Hematopoietic multipotent progenitor cell treated with erythropoietin and hydrocortisone succinate and interleukin-3 and kit ligand, for 8 days (in vitro differentiated cells): ENCODE measurements around the gene SLC16A12.
A peak's percentile ranks its signal among the peaks of the same experiment; 100 is the strongest.
"Not testable (repeated sequence)": the region's sequence is repeated elsewhere in the genome, so short reads cannot be mapped to it uniquely, and the experiment has no call there.

Source experiments
- DNase-seq: peaks from one replicate; pipeline ENCODE4 v3.0.0-alpha.2; 2015

Gene SLC16A12

DNA sequence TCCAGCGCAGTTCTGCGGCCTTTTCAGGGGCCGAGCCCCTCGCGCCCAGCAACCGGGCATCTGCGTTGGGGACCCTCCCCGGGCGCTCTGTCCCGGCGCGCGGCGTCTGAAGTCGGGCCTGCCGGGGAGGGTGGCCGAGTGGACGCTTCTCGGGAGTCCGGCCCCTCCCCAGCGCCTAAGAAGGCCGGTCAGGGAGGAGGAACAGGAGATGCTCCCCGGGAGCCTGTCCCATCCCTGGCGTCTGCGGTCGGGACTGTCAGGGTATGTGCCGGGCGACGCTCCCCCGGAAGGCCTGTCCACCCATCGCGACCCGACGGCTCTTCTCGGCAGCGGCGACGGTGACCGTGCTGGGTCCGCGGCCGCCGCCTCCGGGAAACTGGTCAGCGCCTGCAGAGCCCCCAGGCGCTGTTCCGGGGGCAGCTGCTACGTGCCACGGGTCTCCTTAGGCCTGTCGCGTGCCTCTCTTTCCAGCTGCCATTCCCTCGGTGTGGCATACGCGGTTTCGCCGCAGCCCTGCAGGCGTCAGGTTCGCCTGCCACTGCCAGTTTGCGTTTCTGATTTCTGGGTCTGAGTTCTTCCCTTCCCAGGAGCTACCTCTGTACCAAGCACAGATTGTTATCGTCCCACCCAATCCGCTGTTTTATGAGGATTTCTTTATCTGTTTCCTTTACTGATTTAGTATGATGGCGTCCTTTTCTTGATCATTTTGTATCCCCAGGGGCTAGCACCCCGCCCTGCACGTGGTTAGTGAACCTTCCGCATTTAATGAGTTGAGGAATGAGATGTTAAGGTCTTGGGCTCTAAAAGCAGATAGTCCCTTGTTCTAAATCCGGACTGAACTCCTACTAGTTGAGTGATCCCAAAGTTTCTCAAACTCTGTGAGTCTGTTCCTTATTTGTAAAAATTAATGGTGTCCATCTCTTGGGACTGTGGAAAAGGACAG lies 120.2 kb downstream of the SLC16A12 start:
- peak; percentile 41 for DNase-seq

DNA sequence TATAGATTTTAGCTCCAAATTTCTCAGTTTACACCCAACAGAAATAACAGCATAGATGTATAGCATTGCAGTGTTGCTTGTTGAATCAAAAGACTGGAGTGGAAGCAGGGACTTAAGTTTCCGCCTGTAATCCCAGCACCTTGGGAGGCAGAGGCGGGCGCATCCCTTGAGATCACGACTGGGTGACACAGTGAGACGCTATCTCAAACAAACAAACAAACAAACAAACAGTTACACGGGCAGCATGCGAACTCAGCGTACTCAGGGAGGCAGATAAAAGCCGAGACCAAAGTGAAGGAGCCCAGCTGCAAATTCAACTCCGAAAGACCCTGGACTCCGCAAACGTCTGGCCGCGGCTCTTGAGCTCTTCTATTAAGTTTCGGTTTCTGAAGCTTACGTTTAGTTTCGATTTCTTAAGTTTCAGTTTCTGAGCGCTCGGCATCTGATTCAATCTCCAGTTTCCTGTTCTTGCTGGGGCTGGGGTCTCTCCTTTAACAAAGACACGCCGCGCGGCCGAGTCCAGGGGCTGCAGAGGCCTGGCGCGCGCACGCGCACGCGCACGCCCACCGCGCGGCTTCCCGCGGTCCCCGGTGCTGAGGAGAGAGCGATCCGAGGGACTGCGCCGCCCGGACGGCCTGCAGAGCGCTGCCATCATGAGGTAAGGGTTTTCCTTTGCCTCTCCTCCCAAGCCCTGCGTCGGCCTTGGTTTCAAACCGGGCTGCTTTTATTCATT lies 121.1 kb downstream of the SLC16A12 start, which contains the start of gene IFIT5:
Gene IFIT5, plus strand, starts transcription at position 423 of the 733 bp plus-strand sequence. Its CDS starts 231 bp downstream, at position 654.
- DNase-seq, result peak; percentile 63

DNA sequence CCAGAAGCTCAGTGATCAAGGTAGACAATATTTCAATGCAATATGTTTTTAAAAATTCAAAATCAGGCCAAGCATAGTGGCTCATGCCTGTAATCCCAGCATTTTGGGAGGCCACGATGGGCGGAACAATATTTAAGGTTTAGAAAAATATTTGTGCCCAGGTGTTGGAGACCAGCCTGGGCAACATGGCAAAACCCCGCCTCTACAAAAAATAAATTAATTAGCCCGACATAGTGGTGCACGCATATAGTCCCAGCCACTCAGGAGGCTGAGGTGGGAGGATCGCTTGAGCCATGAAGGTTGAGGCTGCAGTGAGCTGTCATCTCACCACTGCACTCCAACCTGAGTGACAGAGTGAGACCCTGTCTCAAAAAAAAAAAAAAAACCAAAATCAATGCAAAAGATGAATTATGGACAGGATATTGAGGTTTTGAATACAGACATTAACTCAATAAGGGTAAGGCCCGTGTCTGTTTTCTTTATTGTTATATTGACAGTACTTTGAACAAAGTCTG lies 121.9 kb downstream of the SLC16A12 start:
- DNase-seq, result no peak

GRCh38 chr10:89412276-89412675 lies 123.1 kb downstream of the SLC16A12 start:
- peak; percentile 29 for DNase-seq

GRCh38 chr10:89411135-89411534 lies 124.3 kb downstream of the SLC16A12 start:
- DNase-seq, result not testable (repeated sequence)

DNA sequence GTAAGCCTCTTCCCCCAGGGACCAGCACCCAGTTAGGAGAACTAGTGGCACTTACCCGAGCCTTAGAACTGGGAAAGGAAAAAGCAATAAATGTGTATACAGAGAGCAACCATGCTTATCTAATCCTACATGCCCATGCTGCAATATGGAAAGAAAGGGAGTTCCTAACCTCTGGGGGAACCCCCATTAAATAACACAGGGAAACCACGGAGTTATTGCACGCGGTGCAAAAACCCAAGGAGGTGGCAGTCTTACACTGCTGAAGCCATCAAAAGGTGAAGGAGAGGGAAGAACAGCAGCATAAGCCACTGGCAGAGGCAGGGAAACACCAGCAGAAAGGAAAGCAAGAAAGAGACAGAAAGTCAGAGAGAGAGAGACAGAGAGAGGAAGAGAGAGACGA lies 124.8 kb downstream of the SLC16A12 start:
- DNase-seq, result peak; percentile 16

DNA sequence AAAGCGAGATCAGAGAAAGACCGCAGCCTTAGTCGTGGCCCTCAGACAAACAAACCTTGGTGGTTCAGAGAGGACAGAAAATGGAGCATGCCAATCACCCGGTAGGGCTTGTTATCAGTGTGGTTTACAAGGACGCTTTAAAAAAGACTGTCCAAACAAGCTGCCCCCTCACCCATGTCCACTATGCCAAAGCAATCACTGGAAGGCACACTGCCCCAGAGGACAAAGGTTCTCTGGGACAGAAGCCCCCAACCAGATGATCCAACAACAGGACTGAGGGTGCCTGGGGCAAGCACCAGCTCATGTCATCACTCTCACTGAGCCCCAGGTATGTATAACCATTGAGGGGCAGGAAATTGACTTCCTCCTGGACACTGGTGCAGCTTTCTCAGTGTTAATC lies 126.1 kb downstream of the SLC16A12 start:
- DNase-seq, result not testable (repeated sequence)

- DNase-seq, result not testable (repeated sequence)
These were observed 127.6 kb downstream of the SLC16A12 start for GRCh38 chr10:89407792-89408191.

DNA sequence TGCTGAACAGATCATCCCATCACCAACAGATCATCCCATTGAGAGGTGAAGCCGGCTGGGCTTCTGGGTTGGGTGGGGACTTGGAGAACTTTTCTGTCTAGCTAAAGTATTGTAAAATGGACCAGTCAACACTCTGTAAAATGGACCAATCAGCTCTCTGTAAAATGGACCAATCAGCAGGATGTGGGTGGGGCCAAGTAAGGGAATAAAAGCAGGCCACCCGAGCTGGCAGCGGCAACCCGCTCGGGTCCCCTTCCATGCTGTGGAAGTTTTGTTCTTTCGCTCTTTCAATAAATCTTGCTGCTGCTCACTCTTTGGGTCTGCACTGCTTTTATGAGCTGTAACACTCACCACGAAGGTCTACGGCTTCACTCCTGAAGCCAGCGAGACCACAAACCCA lies 129.2 kb downstream of the SLC16A12 start:
- DNase-seq, result not testable (repeated sequence)

- no peak for DNase-seq
These were observed 131.0 kb downstream of the SLC16A12 start for GRCh38 chr10:89404104-89405047.

DNA sequence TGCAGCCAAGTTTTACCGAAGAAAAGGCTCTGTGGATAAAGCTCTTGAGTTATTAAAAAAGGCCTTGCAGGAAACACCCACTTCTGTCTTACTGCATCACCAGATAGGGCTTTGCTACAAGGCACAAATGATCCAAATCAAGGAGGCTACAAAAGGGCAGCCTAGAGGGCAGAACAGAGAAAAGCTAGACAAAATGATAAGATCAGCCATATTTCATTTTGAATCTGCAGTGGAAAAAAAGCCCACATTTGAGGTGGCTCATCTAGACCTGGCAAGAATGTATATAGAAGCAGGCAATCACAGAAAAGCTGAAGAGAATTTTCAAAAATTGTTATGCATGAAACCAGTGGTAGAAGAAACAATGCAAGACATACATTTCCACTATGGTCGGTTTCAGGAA lies 132.4 kb downstream of the SLC16A12 start:
- no peak for DNase-seq

DNA sequence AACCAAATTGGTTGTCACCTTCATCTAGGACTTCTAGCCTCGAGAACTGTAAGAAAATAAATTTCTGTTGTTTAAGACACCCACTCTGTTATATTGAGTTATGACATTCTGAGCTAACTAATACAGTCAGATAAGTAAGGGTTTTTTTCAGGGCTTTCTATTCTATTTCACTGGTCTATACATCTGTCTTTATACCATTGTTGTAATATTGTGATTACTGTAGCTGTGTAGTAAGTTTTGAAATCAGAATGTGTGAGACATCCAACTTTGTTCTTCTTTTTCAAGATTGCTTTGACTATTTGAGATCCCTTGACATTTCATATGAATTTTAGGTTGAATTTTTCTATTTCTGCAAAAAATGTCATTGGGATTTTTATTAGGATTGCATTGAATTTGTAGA lies 135.4 kb downstream of the SLC16A12 start:
- DNase-seq, result no peak

DNA sequence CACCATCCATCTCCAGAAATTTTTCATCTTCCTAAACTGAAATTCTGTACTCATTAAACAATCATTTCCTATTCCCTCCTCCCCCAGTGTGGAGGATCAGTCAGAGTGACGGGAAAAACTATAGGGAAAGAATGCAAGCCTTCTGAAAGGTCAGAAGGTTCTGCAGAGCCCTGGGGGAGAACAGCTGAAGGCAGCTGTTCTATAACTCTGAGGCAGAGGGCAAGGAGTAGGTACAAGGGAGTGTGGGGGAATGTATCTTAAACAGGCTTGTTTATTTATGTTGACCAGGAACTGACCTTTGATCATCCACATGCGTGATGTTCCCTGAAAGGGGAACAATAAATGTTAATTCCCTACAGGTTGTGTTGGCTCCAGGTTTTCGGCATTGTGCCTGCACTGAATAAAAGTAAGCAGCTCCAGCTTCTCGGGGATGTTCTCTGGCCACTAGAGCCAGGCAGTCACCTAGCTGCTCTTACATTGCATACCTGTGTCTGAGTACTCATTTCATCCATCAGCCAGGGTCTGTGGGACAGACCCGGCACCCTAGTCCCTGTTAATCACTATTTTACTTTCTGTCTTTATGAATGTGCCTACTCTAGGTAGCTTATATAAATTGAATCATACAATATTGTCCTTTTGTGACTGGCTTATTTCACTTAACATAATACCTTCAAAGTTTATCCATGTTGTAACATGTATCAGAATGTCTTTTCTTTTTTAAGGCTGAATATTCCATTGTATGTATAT lies 137.2 kb downstream of the SLC16A12 start:
- no peak for DNase-seq

GRCh38 chr10:89395141-89395540 lies 140.3 kb downstream of the SLC16A12 start:
- DNase-seq, result no peak

DNA sequence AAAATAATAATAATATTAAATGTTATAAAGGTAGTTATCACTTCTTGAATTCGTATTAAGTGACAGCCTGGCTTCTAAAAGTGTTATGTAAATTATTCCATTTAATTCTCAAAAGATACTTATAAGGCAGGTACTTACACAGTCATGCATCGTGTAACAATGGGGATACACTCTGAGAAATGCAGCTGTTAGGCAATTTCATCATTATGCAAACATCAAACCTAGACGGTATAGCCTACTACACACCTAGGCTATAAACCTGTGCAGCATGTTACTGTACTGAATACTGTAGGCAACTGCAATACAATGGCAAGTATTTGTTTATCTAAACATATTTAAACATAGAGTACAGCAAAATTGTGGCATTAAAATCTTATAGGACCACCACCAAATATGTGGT lies 141.5 kb downstream of the SLC16A12 start:
- no peak for DNase-seq

- peak; percentile 19 for DNase-seq
These were observed 142.4 kb downstream of the SLC16A12 start for GRCh38 chr10:89392974-89393373.

DNA sequence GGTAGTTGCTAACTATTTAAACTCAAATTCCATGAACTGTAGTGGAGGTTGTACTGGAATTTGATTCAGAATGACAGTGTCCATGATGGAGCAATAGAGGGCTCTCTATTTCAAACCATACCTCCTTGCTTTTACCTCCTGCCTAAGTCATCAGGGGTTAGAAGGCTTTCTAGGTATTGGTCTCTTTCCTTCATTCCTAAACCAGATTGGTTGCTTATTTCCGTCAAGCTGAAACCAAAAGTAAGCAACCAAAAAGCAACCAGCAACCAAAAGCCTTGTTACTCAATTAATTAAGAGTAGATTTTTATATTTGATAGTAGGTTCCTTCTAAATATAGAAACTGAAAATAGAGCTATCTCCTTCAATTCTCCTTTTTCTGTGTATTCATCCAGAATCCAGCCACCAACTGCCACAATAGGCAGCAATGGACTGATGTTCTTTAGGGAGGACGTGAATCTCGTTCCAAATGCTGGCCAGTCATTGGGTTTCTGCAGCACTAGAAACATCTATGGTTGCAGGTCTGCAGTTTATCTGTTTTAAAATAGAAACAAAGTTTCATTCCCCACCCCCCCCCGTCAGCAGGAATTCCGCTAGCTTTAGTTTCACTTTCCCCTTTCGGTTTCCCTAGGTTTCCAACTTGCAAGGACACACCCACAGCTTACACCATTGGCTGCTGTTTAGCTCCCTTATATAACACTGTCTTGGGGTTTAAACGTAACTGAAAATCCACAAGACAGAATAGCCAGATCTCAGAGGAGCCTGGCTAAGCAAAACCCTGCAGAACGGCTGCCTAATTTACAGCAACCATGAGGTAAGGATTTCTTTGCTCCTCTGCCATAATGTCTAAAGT lies 143.3 kb downstream of the SLC16A12 start, which contains the start of gene IFIT1:
Gene IFIT1, plus strand, starts transcription at position 717 of the 850 bp plus-strand sequence. Its CDS starts 90 bp downstream, at position 807.
- peak; percentile 88 for DNase-seq

DNA sequence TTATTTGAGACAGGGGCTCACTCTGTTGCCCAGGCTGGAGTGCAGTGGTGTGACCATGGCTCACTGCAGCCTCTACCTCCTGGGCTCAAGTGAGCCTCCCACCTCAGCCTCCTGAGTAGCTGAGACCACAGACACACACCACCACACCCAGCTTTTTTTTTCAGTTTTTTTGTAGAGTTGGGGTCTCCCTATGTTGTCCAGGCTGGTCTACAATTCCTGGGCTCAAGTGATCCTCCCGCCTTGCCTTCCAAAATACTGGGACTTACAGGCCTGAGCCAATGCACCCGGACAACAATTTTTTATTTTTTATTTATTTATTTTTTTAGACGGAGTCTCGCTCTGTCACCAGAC lies 144.2 kb downstream of the SLC16A12 start:
- not testable (repeated sequence) for DNase-seq

GRCh38 chr10:89390476-89391225 lies 144.7 kb downstream of the SLC16A12 start:
- DNase-seq, result peak; percentile 81

DNA sequence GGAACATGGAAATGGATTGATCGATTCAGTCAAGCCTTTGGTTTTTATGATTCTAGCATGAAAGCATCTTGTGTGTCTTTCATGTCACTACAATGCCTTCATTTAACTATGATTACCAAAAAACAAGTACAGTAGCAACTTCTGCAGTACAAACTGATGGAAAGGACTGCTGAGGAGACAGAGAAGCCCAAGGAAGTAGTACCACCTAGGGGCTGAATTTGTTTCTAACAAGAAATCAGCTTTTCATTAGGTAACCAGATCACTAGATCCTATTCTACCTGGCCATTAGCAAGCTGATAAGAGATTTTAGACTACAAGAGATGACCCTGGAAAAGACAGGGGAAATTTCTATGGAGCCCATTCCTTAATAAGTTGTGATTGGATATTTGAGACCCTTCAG lies 146.1 kb downstream of the SLC16A12 start:
- DNase-seq, result peak; percentile 61
